Gastrocnemius medialis (tissue), 4 donors: ENCODE results near the gene TTC29.

ENCODE experiments used
- CTCF ChIP-seq, 5 experiments: fragments of 450-650 bp in 3 of 5; fragments of 200-600 bp in 2 of 5; sonication (generic) in 2 of 5; IDR thresholded peaks in 4 of 5; conservative IDR thresholded peaks in 1 of 5; 1 replicate in 4 of 5; 2 replicates in 1 of 5; pipeline ENCODE4 v1.5.1; 2016 to 2019; ENCODE audit warnings: antibody characterized with exemption in 5 of 5, mild to moderate bottlenecking in 3 of 5, moderate library complexity in 3 of 5
- POLR2A ChIP-seq, 2 donors: fragments of 450-650 bp; IDR thresholded peaks; one replicate each; pipeline ENCODE4 v1.6.1; 2017; ENCODE audit warnings: antibody characterized with exemption in 2 of 2, mild to moderate bottlenecking in 2 of 2, moderate library complexity in 2 of 2

GRCh38 chr4:146847345-146847744, 98.3 kb downstream of the TTC29 start:
- TF ChIP-seq CTCF (IDR thresholded peaks at IDR 0.05 in 4 of 5, conservative IDR thresholded peaks at IDR 0.05 in 1 of 5) (no peak), POLR2A (IDR thresholded peaks at IDR 0.05) (no peak)
